Measurements from ENCODE around the gene ZNF789.
A peak's percentile ranks its signal among the peaks of the same experiment; 100 is the strongest.

Gene ZNF789

DNA sequence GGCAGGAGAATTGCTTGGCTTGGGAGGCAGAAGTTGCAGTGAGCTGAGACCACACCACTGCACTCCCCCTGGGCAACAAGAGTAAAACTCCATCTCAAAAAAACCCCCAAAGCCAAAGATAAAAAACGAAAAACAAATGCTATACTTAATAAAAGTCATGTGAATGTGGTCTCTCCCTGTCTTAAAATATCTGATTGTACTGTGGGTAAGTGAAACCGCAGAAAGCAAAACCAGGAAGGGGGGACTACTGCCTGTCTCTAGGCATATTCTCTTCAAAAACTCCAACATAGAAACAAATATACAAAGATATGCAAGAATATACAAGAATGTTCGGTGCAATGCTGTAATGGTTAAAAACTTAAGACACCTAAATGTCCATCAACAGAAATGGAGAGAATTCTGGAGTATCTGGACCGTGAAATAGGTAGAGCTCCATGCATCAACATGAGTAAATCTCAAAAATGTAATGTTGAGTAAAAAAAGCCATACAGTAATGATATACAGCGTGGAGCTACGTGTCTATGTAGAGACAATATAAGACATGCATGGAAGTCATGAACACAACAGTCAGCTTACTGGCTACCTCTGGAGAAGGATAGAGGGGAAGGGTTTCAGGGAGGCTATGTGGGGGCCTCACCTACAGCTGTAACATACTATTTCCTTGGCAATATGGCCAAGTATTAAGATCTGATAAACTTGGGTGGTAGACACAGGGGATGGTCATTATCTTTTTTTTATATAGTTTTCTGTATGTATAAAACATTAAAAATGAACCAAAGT lies 25.3 kb downstream of the ZNF789 start:
- TF ChIP-seq, protein P1, sequence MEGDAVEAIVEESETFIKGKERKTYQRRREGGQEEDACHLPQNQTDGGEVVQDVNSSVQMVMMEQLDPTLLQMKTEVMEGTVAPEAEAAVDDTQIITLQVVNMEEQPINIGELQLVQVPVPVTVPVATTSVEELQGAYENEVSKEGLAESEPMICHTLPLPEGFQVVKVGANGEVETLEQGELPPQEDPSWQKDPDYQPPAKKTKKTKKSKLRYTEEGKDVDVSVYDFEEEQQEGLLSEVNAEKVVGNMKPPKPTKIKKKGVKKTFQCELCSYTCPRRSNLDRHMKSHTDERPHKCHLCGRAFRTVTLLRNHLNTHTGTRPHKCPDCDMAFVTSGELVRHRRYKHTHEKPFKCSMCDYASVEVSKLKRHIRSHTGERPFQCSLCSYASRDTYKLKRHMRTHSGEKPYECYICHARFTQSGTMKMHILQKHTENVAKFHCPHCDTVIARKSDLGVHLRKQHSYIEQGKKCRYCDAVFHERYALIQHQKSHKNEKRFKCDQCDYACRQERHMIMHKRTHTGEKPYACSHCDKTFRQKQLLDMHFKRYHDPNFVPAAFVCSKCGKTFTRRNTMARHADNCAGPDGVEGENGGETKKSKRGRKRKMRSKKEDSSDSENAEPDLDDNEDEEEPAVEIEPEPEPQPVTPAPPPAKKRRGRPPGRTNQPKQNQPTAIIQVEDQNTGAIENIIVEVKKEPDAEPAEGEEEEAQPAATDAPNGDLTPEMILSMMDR (IDR thresholded peaks at IDR 0.05; ENCODE audit: low read depth, low read length) = no peak
- TF ChIP-seq EZH2phosphoT487 (IDR thresholded peaks at IDR 0.05; ENCODE audit: low read depth) = no peak
- Histone ChIP-seq H3K9me3 (ENCODE audit: insufficient read depth, low read length) (peaks cover 7% of the 10 kb centered on the region; the same call in 1 of the 2 replicates), H2AFZ (ENCODE audit: low read depth, low read length) (no peak overlapping the region), H4K20me1 (ENCODE audit: insufficient read depth, low read length) (peaks cover 15% of the 10 kb centered on the region), H3K27me3 (ENCODE audit: low read depth, low read length) (no peaks in the 10 kb centered on the region), H3K4me2 (ENCODE audit: low read length) (peak overlapping the region; percentile 100), H3K79me2 (ENCODE audit: low read length) (peaks cover 78% of the 10 kb centered on the region), H3K27ac (ENCODE audit: low read length) (peak overlapping the region; percentile 37), H3K9ac (ENCODE audit: low read length) (peak overlapping the region; percentile 75), H3K36me3 (replicated peaks; ENCODE audit: low read depth, low read length) (peaks cover 34% of the 10 kb centered on the region), H3K4me3 (ENCODE audit: low read length) (peak overlapping the region; percentile 96), H3K4me1 (ENCODE audit: low read length) (peaks cover 20% of the 10 kb centered on the region)

DNA sequence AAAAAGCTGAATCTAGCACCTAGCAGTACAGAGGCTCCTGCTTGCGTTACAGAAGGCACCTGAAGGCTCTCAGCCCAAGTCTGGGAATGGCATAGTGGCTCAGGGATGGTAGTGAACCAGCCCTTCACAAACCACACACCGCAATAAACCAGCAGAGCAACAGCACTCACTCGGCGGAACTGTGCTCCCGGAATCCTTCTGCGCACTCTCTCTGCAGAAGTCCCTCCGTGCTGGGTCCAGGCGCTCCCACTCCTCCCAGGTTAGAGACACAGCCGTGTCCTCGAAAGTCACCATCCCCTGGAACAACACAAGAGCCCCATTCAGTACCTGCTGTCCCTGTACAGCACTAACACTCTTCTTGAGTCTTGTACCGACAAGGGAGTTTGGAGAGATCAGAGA lies 25.9 kb downstream of the ZNF789 start:
- no peak for TF ChIP-seq EZH2phosphoT487 (IDR thresholded peaks at IDR 0.05; ENCODE audit: low read depth)
- TF ChIP-seq, protein P1 (IDR thresholded peaks at IDR 0.05; ENCODE audit: low read depth, low read length) = no peak
- H3K4me1 ChIP-seq (ENCODE audit: low read length) = peaks cover 20% of the 10 kb centered on the region
- no peak overlapping the region for H3K27ac ChIP-seq (ENCODE audit: low read length)
- H4K20me1 ChIP-seq (ENCODE audit: insufficient read depth, low read length) = peaks cover 15% of the 10 kb centered on the region
- H3K9ac ChIP-seq (ENCODE audit: low read length) = peak overlapping the region; percentile 75
- peaks cover 7% of the 10 kb centered on the region; the same call in 1 of the 2 replicates for H3K9me3 ChIP-seq (ENCODE audit: insufficient read depth, low read length)
- peak overlapping the region; percentile 96 for H3K4me3 ChIP-seq (ENCODE audit: low read length)
- H3K36me3 ChIP-seq (replicated peaks; ENCODE audit: low read depth, low read length) = peaks cover 30% of the 10 kb centered on the region
- H2AFZ ChIP-seq (ENCODE audit: low read depth, low read length) = no peak overlapping the region
- peaks cover 74% of the 10 kb centered on the region for H3K79me2 ChIP-seq (ENCODE audit: low read length)
- peak overlapping the region; percentile 100 for H3K4me2 ChIP-seq (ENCODE audit: low read length)
- no peaks in the 10 kb centered on the region for H3K27me3 ChIP-seq (ENCODE audit: low read depth, low read length)

- peaks cover 15% of the 10 kb centered on the region for H4K20me1 ChIP-seq (ENCODE audit: insufficient read depth, low read length)
- peaks cover 66% of the 10 kb centered on the region for H3K79me2 ChIP-seq (ENCODE audit: low read length)
- peak overlapping the region; percentile 80 for H3K27ac ChIP-seq (ENCODE audit: low read length)
- no peak overlapping the region; the same call in 1 of the 2 replicates for H2AFZ ChIP-seq (ENCODE audit: low read depth, low read length)
- H3K4me1 ChIP-seq (ENCODE audit: low read length) = peaks cover 20% of the 10 kb centered on the region
- H3K4me3 ChIP-seq (ENCODE audit: low read length) = peak overlapping the region; percentile 96
- TF ChIP-seq EZH2phosphoT487 (IDR thresholded peaks at IDR 0.05; ENCODE audit: low read depth) = no peak
- TF ChIP-seq, protein P1 (IDR thresholded peaks at IDR 0.05; ENCODE audit: low read depth, low read length) = no peak
- H3K27me3 ChIP-seq (ENCODE audit: low read depth, low read length) = no peaks in the 10 kb centered on the region
- H3K4me2 ChIP-seq (ENCODE audit: low read length) = peak overlapping the region; percentile 100
- H3K36me3 ChIP-seq (replicated peaks; ENCODE audit: low read depth, low read length) = peaks cover 22% of the 10 kb centered on the region
- no peaks in the 10 kb centered on the region for H3K9me3 ChIP-seq (ENCODE audit: insufficient read depth, low read length)
- H3K9ac ChIP-seq (ENCODE audit: low read length) = peak overlapping the region; percentile 75
Observed at GRCh38 chr7:99499371-99499720, 26.7 kb downstream of the ZNF789 start.

- Histone ChIP-seq H3K79me2 (ENCODE audit: low read length) (peaks cover 63% of the 10 kb centered on the region), H3K4me3 (ENCODE audit: low read length) (peak within 1 kb of the TSS; percentile 96)
Observed at GRCh38 chr7:99499721-99500636, 27.3 kb downstream of the ZNF789 start, which contains the start of gene ZNF394. ZNF394 (minus strand) TSS chr7:99500281; CDS start chr7:99500093, 188 bp downstream.

More at GRCh38 chr7:99499721-99500636, 27.3 kb downstream of the ZNF789 start, which contains the start of gene ZNF394:
- Histone ChIP-seq H3K9me3 (ENCODE audit: insufficient read depth, low read length) (no peaks in the 10 kb centered on the region), H3K4me2 (ENCODE audit: low read length) (peak within 1 kb of the TSS; percentile 100), H3K9ac (ENCODE audit: low read length) (peak within 1 kb of the TSS; percentile 75), H4K20me1 (ENCODE audit: insufficient read depth, low read length) (peaks cover 15% of the 10 kb centered on the region), H3K36me3 (replicated peaks; ENCODE audit: low read depth, low read length) (peaks cover 18% of the 10 kb centered on the region), H3K27ac (ENCODE audit: low read length) (peak within 1 kb of the TSS; percentile 80), H3K4me1 (ENCODE audit: low read length) (peaks cover 20% of the 10 kb centered on the region), H2AFZ (ENCODE audit: low read depth, low read length) (peak within 1 kb of the TSS; percentile 98), H3K27me3 (ENCODE audit: low read depth, low read length) (no peaks in the 10 kb centered on the region)
- no peak for TF ChIP-seq EZH2phosphoT487 (IDR thresholded peaks at IDR 0.05; ENCODE audit: low read depth)
- TF ChIP-seq, protein P1 (IDR thresholded peaks at IDR 0.05; ENCODE audit: low read depth, low read length) = no peak

All from OCI-LY3 (cell line).